ENCODE data around the gene DDHD1.

DNA sequence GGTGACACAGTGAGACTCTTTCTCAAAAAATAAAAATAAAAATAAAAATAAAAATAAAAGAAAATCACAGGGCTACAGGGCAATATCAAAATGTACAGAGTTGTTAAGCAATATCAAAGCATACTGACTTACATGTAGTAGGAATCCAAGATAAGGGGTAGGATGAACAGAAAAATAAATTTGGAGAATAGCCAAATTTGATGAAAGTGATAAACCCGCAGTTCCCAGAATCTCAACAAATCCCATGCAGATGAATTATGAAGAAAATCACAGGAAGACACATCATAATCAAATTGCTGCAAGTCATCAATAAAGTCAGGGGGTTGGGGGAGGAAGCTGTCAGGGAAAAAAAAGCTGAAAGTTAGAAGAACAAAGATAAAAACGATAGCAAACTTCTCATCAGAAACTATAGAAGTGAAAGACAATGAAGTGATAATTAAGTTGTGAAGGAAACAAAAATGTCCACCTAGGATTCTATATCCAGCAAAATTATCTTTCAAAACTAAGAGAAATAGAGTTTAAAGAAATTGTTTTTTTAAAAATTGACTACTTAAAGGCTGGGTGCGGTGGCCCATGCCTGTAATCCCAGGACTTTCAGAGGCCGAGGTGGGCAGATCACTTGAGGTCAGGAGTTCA lies 15.4 kb downstream of the DDHD1 start:
- TF ChIP-seq, protein P1, sequence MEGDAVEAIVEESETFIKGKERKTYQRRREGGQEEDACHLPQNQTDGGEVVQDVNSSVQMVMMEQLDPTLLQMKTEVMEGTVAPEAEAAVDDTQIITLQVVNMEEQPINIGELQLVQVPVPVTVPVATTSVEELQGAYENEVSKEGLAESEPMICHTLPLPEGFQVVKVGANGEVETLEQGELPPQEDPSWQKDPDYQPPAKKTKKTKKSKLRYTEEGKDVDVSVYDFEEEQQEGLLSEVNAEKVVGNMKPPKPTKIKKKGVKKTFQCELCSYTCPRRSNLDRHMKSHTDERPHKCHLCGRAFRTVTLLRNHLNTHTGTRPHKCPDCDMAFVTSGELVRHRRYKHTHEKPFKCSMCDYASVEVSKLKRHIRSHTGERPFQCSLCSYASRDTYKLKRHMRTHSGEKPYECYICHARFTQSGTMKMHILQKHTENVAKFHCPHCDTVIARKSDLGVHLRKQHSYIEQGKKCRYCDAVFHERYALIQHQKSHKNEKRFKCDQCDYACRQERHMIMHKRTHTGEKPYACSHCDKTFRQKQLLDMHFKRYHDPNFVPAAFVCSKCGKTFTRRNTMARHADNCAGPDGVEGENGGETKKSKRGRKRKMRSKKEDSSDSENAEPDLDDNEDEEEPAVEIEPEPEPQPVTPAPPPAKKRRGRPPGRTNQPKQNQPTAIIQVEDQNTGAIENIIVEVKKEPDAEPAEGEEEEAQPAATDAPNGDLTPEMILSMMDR (IDR thresholded peaks at IDR 0.05): no peak
- TF ChIP-seq POLR2A (IDR thresholded peaks at IDR 0.05): no peak

Data from lower leg skin (tissue), 3 donors.